SW480 (cell line): ENCODE results near the gene CUBN.
"Not testable (repeated sequence)": the region's sequence is repeated elsewhere in the genome, so short reads cannot be mapped to it uniquely, and the experiment has no call there.

Experiments
- DNase-seq: peaks from one replicate; pipeline ENCODE4 v3.0.0-alpha.2; 2016; ENCODE audit warnings: low spot score

Gene CUBN

DNA sequence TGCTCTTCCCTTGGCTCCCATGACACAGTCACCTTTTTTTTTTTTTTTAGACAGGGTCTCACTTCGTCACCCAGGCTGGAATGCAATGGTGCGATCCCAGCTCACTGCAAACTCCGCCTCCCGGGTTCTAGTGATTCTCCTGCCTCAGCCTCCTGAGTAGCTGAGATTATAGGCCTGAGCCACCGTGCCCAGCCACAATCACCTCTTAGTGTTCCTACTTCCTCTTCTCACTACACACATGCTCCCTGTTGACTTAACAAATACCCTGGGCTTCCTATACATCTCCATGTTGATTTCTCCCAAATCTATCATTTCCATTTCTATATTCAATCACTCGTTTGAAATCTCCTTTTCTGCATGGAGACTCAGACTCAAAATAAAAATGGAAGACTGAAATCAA lies 91.7 kb downstream of the CUBN start:
- no peak for DNase-seq

DNA sequence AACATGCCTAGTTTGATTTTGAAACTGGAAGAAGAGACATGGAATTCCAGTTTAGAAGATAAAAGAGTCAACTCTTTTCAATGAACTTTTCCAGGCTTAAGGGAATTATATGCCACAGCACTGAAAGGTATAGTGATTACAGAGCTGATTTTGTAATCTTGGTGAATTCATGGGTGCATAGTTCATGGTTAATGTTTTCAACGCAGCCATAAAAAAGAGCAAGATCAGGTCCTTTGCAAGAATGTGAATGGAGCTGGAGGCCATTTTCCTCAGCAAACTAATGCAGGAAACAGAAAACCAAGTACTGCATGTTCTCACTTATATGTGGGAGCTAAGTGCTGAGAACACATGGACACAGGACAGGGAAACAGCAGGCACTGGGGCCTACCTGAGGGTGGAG lies 94.2 kb downstream of the CUBN start:
- DNase-seq = no peak

GRCh38 chr10:17033529-17034260 lies 95.9 kb downstream of the CUBN start:
- no peak for DNase-seq

GRCh38 chr10:17031637-17032635 lies 97.7 kb downstream of the CUBN start:
- DNase-seq = no peak

GRCh38 chr10:17029581-17030271 lies 99.9 kb downstream of the CUBN start:
- peak; percentile 86 for DNase-seq

DNA sequence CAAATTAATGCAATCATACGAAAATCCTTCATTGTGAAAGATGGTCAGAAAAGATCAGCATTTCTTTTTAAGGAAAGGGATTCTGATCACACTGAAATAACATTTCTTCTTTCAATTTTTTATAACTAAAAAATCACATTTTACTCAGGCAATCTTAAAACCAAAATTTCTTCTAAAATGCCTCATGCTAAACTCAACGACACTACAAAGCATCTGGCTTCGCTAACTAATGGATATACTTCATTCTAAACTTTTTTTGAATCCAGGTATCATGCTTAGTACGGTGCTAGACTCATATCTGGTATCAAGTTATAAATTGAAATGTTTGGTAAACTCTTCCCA lies 100.4 kb downstream of the CUBN start:
- DNase-seq = no peak

DNA sequence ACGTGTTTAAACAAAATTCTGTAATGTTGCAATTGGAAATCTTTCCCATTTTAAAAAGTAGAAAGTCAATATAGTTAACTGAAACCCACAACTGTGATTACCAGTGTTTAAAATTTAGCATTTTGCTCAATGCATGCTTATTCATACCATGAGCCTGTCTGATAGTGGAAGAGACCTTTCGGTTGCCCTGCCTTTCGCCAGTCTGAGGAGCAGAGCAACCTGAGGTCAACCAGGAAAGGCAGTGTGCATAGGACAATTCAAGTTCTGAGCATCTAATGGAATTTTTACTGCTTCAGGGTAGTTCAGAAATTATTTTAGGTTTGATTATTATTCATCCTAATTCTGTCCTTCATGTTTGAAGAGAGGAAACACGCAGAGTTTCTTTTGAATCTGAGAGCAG lies 100.8 kb downstream of the CUBN start:
- no peak for DNase-seq

DNA sequence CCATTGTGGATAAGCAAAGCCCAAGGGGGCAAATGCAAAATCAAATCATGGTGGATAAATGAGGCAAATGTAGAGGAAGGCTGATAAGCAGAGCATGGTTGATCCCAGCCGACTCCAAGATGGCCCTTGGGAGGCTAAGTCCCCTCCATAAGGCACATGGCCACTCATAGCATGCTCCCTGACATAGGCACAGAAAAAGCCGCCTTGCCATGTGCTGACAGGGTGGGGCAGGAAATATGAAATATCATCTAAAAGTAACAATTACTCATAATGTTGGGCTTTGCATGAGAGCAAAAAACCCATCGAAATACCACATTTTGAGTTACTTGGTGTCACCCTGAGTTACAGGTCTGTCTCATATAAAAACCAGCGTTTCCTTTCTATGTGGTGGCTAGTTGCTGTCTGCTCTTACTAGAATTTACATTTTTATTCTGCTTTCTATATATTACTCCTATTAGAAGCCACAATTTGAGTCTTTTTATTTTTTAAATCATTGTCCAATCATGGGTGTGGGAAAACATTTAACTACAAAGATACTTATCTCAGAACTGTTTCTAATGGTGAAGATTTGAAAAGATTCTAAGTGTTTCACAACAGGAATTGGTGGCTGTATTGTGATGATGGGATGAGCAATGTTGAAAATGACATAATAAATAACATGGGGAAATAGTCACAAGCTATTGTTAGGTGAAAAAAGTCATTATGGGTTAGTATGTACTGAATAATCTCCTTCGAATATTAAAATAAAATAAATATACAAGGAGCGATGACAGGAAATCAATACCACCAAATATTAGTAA lies 102.7 kb downstream of the CUBN start:
- no peak for DNase-seq

- no peak for DNase-seq
Measured at GRCh38 chr10:17025444-17026295, 103.9 kb downstream of the CUBN start.

DNA sequence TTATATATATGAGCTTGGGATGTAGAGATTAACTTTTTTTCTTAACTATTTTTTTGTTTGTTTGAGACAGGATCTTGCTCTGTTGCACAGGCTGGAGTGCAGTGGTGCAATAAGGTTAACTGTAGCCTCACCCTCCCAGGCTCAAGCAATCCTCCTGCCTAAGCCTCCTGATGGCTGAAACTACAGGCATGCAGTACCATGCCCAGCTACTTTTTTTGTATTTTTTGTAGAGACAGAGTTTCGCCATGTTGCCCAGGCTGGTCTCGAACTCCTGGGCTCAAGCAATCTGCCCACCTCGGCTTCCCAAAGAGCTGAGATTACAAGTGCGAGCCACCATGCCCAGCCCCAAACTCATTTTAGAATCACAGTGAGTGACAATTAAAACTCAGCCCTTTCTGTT lies 105.2 kb downstream of the CUBN start:
- no peak for DNase-seq

- peak; percentile 88 for DNase-seq
Measured at GRCh38 chr10:17023386-17024298, 106.0 kb downstream of the CUBN start.

DNA sequence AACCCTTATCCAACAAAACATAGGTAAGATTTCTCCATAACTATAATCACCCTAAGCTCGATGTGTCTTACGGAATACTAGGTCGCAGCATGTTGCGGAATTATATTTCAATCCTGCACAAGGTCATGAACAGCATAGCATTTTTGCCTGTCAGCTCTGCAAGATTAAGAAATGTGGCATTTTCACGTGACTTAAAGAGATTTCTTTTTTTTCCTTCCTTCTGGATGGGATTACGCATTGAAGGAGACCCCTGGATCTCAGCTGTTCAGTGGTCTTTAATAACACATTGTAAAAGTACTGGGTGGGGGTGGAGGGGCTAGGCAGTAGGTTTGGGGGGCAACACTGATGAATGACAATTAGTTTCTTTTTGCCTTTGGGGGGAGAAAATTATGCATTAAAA lies 106.7 kb downstream of the CUBN start:
- DNase-seq = no peak

DNA sequence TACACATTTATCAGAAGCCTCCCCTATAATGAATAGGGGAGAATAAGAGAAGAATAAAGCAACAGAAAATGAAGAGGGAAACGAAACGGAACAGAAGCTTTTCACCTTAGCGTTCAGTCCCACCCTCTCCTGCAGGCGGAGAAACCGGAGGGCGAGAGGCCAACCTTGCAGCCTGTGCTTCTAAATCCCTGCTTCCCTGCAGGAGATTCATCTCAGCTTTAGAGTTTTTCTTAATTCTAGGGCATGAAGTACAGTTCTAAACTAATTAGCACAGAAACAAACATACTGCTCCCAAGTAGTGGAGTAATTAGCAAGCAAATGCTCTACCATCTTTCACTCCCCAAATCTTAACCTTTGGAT lies 107.2 kb downstream of the CUBN start:
- DNase-seq = no peak

DNA sequence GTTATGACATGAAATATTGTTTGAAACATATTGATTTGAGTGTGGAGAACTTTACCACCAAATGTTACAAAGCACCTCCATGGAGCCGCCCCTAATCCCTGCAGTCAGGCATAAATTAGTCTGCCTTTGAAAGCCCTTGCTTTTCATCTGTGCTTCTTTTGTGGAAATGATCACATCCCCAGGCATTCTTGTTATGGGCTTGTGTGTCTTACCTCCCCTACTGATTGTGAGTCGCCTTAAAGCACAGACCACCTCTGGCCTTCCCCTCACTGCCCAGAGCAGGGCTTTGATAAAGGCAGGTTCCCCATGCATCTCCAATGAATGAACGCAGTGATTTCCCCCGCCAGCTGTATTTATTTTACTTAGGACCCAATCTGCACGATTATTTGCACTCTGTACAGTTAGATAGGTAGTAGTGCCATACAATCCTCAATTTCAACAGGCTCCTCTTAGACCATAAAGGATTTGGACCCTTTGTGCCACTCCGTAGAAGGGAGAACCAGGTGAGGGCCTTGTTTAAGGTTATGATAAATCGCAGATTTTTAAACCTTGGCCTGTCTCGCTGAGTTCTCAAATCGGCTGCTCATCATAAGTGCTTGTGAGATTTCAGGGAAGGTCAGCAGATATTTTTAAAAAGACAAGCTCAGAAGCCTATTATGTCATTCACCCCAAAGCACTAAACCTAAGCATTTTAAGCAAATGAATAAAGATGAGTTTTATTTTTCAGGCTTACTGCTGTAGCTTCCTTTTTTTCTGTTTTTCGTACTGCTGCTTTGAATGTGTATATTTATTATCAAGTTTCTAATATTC lies 107.8 kb downstream of the CUBN start:
- DNase-seq = no peak

- DNase-seq = no peak
Measured at GRCh38 chr10:17019696-17020095, 109.9 kb downstream of the CUBN start.

DNA sequence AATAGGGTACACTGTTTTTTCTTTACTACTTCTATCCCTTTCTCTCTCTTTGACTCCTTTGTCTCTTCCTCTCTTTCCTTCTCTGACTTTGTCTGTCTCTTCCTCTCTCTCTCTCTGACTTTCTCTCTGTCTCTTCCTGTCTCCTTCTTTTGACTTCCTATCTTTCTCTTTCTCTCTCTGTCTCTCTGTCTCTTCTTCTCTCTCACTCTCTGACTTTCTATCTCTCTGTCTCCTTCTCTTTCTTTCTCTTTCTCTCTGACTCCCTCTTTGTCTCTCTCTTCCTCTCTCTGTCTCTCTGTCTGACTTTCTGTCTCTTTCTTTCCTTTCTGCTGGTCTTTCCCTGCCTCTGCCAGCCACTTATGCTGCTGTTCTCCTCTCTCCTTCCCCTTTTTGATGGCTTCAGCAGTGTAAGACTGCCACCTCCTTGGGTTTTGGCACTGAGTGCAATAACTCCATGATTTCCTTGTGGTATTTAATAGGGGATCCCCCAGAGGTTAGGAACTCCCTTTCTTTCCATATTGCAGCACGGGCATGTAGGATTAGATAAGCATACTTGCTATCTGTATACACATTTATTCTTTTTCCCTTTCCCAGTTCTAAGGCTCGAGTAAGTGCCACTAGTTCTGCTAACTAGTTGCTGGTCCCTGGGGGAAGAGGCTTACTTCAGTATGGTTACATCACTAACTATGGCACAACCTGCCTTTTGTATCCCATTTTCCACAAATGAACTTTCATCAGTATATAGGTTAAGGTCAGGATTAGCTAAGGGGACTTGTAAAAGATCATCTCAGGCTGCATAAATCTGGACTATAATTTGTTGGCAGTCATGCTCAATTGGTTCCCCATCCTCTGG lies 116.3 kb downstream of the CUBN start:
- not testable (repeated sequence) for DNase-seq

GRCh38 chr10:17012731-17013130 lies 116.9 kb downstream of the CUBN start:
- not testable (repeated sequence) for DNase-seq
